HFFc6 (cell line): Measurements from ENCODE around the gene PMM2. TPM values are rescaled to one million over a fixed set of nuclear protein-coding genes. Genes with fewer than 3 reads are reported as not detected.

Source experiments
- DNase-seq: peaks from one replicate; pipeline ENCODE4 v3.0.0-alpha.2; 2018
- H3K27ac Mint-ChIP-seq: 2 replicates; pipeline ENCODE4 v1.8.0; 2020; ENCODE audit warnings: mild to moderate bottlenecking, mixed read lengths
- H3K27me3 Mint-ChIP-seq: 2 replicates; pipeline ENCODE4 v1.8.0; 2021; ENCODE audit warnings: mild to moderate bottlenecking, moderate library complexity, mixed read lengths; ENCODE audit not compliant: insufficient read depth
- H3K36me3 Mint-ChIP-seq: 2 replicates; pipeline ENCODE4 v1.8.0; 2021; ENCODE audit warnings: low read depth, mixed read lengths
- H3K4me1 Mint-ChIP-seq: 2 replicates; pipeline ENCODE4 v1.8.0; 2020; ENCODE audit warnings: low read depth, mixed read lengths
- H3K4me3 Mint-ChIP-seq: 2 replicates; pipeline ENCODE4 v1.8.0; 2020; ENCODE audit warnings: mild to moderate bottlenecking, moderate library complexity, mixed read lengths
- H3K9me3 Mint-ChIP-seq: 2 replicates; pipeline ENCODE4 v1.8.0; 2020; ENCODE audit warnings: mild to moderate bottlenecking, mixed read lengths
- CTCF ChIP-seq: fragments of 200-600 bp; sonication (generic); IDR thresholded peaks from 2 replicates; pipeline ENCODE4 v1.5.0; 2021; ENCODE audit warnings: antibody characterized with exemption, mild to moderate bottlenecking
- total RNA-seq, 6 experiments: library from RNA; stranded (reverse); fragmentation: NEBNext Ultra II Directional; extraction: Animal tissue kit (Norgen Biotek cat#: 25700); gene quantifications; 2 replicates in 1 of 6; 3 replicates in 5 of 6; pipeline ENCODE4 v1.2.3, GENCODE V29; 2021

The PMM2 gene
- total RNA-seq, 6 experiments from 2014 or later = 38.9 to 48.5 (median 44.3) TPM

GRCh38 chr16:8773537-8773936, 24.1 kb upstream of the PMM2 start:
- Mint-ChIP-seq H3K4me3 (no peak overlapping the region), H3K27me3 (peaks cover 6% of the 10 kb centered on the region), H3K36me3 (no peaks in the 10 kb centered on the region), H3K4me1 (no peaks in the 10 kb centered on the region), H3K9me3 (peaks cover 3% of the 10 kb centered on the region; the same call in 1 of the 2 replicates), H3K27ac (no peak overlapping the region)
- no peak for TF ChIP-seq CTCF
- DNase-seq = no peak

- no peak for TF ChIP-seq CTCF
- H3K9me3 Mint-ChIP-seq = peaks cover 3% of the 10 kb centered on the region; the same call in 1 of the 2 replicates
- no peaks in the 10 kb centered on the region for H3K36me3 Mint-ChIP-seq
- no peak overlapping the region for H3K27ac Mint-ChIP-seq
- H3K4me1 Mint-ChIP-seq = no peaks in the 10 kb centered on the region
- H3K4me3 Mint-ChIP-seq = no peak overlapping the region
- H3K27me3 Mint-ChIP-seq = peaks cover 4% of the 10 kb centered on the region
- no peak for DNase-seq
Observed at GRCh38 chr16:8774208-8774607, 23.4 kb upstream of the PMM2 start.

- no peak for DNase-seq
- no peak overlapping the region for H3K27ac Mint-ChIP-seq
- peaks cover 9% of the 10 kb centered on the region for H3K27me3 Mint-ChIP-seq
- H3K4me1 Mint-ChIP-seq = no peaks in the 10 kb centered on the region
- H3K4me3 Mint-ChIP-seq = no peak overlapping the region
- no peaks in the 10 kb centered on the region for H3K36me3 Mint-ChIP-seq
- H3K9me3 Mint-ChIP-seq = peaks cover 3% of the 10 kb centered on the region; the same call in 1 of the 2 replicates
- no peak for TF ChIP-seq CTCF
Observed at GRCh38 chr16:8775359-8775758, 22.3 kb upstream of the PMM2 start.

GRCh38 chr16:8776129-8776584, 21.5 kb upstream of the PMM2 start:
- Mint-ChIP-seq H3K4me3 (no peak overlapping the region), H3K27ac (no peak overlapping the region), H3K36me3 (no peaks in the 10 kb centered on the region), H3K9me3 (peaks cover 3% of the 10 kb centered on the region; the same call in 1 of the 2 replicates), H3K27me3 (peaks cover 12% of the 10 kb centered on the region), H3K4me1 (no peaks in the 10 kb centered on the region)
- TF ChIP-seq CTCF = no peak
- DNase-seq = no peak

DNA sequence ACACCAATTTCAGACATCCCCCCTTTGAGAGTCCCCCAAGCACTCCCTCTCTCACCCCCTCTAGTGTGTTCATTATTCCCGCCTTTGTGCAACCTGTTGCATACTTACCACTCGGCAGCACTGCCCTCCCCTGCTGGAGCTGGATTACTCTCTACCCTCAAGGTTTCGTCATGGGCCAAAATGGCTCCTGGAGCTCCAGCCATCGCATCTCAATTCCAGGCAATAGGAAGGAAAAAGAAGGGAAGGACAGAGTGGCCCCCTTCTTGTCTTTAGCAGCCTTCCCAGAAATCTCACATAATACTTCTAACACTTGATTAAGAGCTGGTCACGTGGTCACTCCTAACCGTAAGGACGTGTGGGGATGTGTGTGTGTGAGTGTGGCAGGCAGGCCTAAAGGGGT, 20.4 kb upstream of the PMM2 start:
- no peaks in the 10 kb centered on the region for H3K36me3 Mint-ChIP-seq
- H3K27ac Mint-ChIP-seq = no peak overlapping the region
- no peaks in the 10 kb centered on the region for H3K4me1 Mint-ChIP-seq
- H3K9me3 Mint-ChIP-seq = peaks cover 3% of the 10 kb centered on the region; the same call in 1 of the 2 replicates
- DNase-seq = no peak
- peaks cover 18% of the 10 kb centered on the region for H3K27me3 Mint-ChIP-seq
- no peak overlapping the region for H3K4me3 Mint-ChIP-seq
- TF ChIP-seq CTCF = no peak

DNA sequence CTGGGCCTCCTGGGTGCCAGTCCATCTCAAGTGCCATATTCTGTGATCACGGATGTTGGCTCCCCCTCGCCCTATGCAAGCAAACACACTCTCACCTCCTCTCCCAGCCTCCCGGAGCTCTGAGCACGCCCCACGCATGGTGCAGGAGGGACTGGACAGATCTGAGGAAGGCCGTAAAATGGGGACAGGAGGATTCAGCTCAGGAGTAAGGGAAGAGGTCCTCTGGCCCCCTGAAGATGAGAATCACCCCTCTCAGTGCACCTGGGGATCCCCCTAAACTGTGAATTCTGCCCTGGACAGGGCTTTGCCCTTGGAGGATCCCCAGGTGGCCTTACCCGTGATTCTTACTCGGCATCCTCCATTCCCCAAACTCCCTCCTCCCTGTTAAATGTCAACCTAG, 15.8 kb upstream of the PMM2 start:
- Mint-ChIP-seq H3K4me1 (no peaks in the 10 kb centered on the region), H3K36me3 (no peaks in the 10 kb centered on the region), H3K4me3 (no peak overlapping the region), H3K27ac (no peak overlapping the region), H3K9me3 (peaks cover 3% of the 10 kb centered on the region; the same call in 1 of the 2 replicates), H3K27me3 (peaks cover 22% of the 10 kb centered on the region)
- no peak for TF ChIP-seq CTCF
- DNase-seq = no peak
